ENCODE data around the gene ZBTB40.

ZBTB40 gene

GRCh38 chr1:22471078-22471477, 19.4 kb downstream of the ZBTB40 start:
- DNase-seq = no peak

- no peak for DNase-seq
Measured at GRCh38 chr1:22471610-22472009, 20.0 kb downstream of the ZBTB40 start.

- DNase-seq = no peak
Measured at GRCh38 chr1:22472596-22472995, 20.9 kb downstream of the ZBTB40 start.

GRCh38 chr1:22473952-22474351, 22.3 kb downstream of the ZBTB40 start:
- DNase-seq = no peak

GRCh38 chr1:22476566-22476965, 24.9 kb downstream of the ZBTB40 start:
- no peak for DNase-seq

GRCh38 chr1:22483121-22483520, 31.5 kb downstream of the ZBTB40 start:
- DNase-seq = no peak

- DNase-seq = no peak
Measured at GRCh38 chr1:22484706-22485345, 33.2 kb downstream of the ZBTB40 start.

GRCh38 chr1:22485431-22485830, 33.8 kb downstream of the ZBTB40 start:
- DNase-seq = no peak

- no peak for DNase-seq
Measured at GRCh38 chr1:22487781-22488180, 36.1 kb downstream of the ZBTB40 start.

GRCh38 chr1:22488319-22488718, 36.7 kb downstream of the ZBTB40 start:
- no peak for DNase-seq

- DNase-seq = no peak
Measured at GRCh38 chr1:22489278-22489677, 37.6 kb downstream of the ZBTB40 start.

GRCh38 chr1:22489823-22490222, 38.2 kb downstream of the ZBTB40 start:
- DNase-seq = no peak

- no peak for DNase-seq
Measured at GRCh38 chr1:22490309-22490708, 38.7 kb downstream of the ZBTB40 start.

GRCh38 chr1:22491995-22492715, 40.5 kb downstream of the ZBTB40 start:
- no peak for DNase-seq

GRCh38 chr1:22494144-22494543, 42.5 kb downstream of the ZBTB40 start:
- no peak for DNase-seq

GRCh38 chr1:22494943-22495579, 43.4 kb downstream of the ZBTB40 start:
- DNase-seq = no peak

GRCh38 chr1:22496536-22497160, 45.0 kb downstream of the ZBTB40 start:
- DNase-seq = no peak

GRCh38 chr1:22498463-22498862, 46.8 kb downstream of the ZBTB40 start:
- no peak for DNase-seq

- no peak for DNase-seq
Measured at GRCh38 chr1:22500058-22500457, 48.4 kb downstream of the ZBTB40 start.

- DNase-seq = no peak
Measured at GRCh38 chr1:22500471-22500870, 48.8 kb downstream of the ZBTB40 start.

GRCh38 chr1:22502202-22502601, 50.6 kb downstream of the ZBTB40 start:
- DNase-seq = no peak

GRCh38 chr1:22503721-22504410, 52.2 kb downstream of the ZBTB40 start:
- no peak for DNase-seq

- no peak for DNase-seq
Measured at GRCh38 chr1:22506130-22506692, 54.6 kb downstream of the ZBTB40 start.
